ENCODE data around the gene RWDD1.

DNA sequence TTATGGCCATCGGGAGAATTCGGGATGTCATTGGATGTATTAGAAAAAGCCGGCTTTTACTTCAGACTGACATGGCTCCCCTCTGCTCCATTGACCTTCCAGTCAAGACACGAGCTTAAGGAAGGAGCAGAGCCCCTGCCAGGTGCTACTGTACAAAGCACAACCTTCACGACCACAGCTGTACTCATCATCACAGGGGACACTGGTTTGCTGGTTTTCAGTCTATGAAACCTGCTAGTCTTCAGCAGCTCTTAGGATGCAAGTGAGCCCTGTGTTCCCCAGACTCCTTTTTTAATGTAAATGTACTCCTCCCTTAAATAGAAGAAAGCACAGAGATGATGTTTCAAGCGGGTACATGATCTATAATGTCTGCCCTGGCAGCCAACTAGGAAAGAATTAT is 23.9 kb upstream of the RWDD1 start:
- TF ChIP-seq, protein P1, sequence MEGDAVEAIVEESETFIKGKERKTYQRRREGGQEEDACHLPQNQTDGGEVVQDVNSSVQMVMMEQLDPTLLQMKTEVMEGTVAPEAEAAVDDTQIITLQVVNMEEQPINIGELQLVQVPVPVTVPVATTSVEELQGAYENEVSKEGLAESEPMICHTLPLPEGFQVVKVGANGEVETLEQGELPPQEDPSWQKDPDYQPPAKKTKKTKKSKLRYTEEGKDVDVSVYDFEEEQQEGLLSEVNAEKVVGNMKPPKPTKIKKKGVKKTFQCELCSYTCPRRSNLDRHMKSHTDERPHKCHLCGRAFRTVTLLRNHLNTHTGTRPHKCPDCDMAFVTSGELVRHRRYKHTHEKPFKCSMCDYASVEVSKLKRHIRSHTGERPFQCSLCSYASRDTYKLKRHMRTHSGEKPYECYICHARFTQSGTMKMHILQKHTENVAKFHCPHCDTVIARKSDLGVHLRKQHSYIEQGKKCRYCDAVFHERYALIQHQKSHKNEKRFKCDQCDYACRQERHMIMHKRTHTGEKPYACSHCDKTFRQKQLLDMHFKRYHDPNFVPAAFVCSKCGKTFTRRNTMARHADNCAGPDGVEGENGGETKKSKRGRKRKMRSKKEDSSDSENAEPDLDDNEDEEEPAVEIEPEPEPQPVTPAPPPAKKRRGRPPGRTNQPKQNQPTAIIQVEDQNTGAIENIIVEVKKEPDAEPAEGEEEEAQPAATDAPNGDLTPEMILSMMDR (conservative IDR thresholded peaks at IDR 0.05; ENCODE audit: low read length), result no peak
- no peak for TF ChIP-seq EZH2phosphoT487 (IDR thresholded peaks at IDR 0.05; ENCODE audit: borderline replicate concordance, low read depth, low read length)

Data from OCI-LY7 (cell line).